GM23338 (cell line): ENCODE measurements around the gene ARHGEF39. TPM values are rescaled to one million over a fixed set of nuclear protein-coding genes. Genes with fewer than 3 reads are reported as not detected.

Experiments used
- STAT1 ChIP-seq: IDR thresholded peaks from one replicate; pipeline ENCODE4 v1.6.1; 2016; ENCODE audit warnings: antibody characterized with exemption; ENCODE audit not compliant: unreplicated experiment
- ZNF114 ChIP-seq: fragments of 250-450 bp; sonication (Bioruptor Pico); IDR thresholded peaks from 2 replicates; pipeline ENCODE4 v1.5.0; 2020; ENCODE audit warnings: mild to moderate bottlenecking, moderate library complexity
- microRNA-seq: library from miRNA; unstranded; fragments of <30 nt; microRNA quantifications from one replicate; pipeline ENCODE4, GENCODE V29; 2017
- polyA plus RNA-seq: library from polyadenylated mRNA; unstranded; fragments of >200 nt; fragmentation: Nextera tagmentation; extraction: Ambion mirVana; gene quantifications from 2 replicates; pipeline ENCODE4 v1.2.1, GENCODE V29; 2016
- small RNA-seq: library from RNA; depleted of rRNA; stranded (forward); fragments of <200 nt; gene quantifications from one replicate; pipeline ENCODE3, GENCODE V24; 2014; ENCODE audit warnings: low replicate concordance
- total RNA-seq: library from RNA; depleted of rRNA; stranded (reverse); fragments of >200 nt; shearing (Covaris generic); gene quantifications from 2 replicates; pipeline ENCODE4 v1.2.3, GENCODE V29; 2014; rRNA removed
- TF ChIP-seq, protein P1 (sequence below): fragments of 250-450 bp; sonication (Bioruptor Pico); IDR thresholded peaks from 2 replicates; pipeline ENCODE4 v1.5.0; 2020; ENCODE audit warnings: mild to moderate bottlenecking, moderate library complexity

Gene ARHGEF39
- total and polyA plus RNA-seq, 2 experiments from 2014 or later, result 16.8 to 31.0 TPM

DNA sequence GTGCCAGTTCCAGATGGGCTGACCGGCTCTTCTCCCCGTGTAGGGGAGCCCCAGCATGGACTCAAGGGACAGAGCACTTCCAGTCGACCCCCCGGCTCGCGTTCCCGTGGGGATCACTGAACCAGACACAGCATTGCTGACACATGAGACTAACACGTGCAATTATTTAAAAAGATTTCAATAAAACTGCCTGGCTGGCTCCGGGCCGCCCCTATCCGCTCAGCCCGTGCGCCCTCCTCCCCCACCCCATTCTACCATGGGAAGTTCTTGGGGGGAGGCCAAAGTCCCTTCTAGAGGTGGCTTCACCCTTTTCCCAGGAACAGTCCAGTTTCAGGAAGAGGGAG lies 55.2 kb downstream of the ARHGEF39 start (continued):
- TF ChIP-seq, protein P1, sequence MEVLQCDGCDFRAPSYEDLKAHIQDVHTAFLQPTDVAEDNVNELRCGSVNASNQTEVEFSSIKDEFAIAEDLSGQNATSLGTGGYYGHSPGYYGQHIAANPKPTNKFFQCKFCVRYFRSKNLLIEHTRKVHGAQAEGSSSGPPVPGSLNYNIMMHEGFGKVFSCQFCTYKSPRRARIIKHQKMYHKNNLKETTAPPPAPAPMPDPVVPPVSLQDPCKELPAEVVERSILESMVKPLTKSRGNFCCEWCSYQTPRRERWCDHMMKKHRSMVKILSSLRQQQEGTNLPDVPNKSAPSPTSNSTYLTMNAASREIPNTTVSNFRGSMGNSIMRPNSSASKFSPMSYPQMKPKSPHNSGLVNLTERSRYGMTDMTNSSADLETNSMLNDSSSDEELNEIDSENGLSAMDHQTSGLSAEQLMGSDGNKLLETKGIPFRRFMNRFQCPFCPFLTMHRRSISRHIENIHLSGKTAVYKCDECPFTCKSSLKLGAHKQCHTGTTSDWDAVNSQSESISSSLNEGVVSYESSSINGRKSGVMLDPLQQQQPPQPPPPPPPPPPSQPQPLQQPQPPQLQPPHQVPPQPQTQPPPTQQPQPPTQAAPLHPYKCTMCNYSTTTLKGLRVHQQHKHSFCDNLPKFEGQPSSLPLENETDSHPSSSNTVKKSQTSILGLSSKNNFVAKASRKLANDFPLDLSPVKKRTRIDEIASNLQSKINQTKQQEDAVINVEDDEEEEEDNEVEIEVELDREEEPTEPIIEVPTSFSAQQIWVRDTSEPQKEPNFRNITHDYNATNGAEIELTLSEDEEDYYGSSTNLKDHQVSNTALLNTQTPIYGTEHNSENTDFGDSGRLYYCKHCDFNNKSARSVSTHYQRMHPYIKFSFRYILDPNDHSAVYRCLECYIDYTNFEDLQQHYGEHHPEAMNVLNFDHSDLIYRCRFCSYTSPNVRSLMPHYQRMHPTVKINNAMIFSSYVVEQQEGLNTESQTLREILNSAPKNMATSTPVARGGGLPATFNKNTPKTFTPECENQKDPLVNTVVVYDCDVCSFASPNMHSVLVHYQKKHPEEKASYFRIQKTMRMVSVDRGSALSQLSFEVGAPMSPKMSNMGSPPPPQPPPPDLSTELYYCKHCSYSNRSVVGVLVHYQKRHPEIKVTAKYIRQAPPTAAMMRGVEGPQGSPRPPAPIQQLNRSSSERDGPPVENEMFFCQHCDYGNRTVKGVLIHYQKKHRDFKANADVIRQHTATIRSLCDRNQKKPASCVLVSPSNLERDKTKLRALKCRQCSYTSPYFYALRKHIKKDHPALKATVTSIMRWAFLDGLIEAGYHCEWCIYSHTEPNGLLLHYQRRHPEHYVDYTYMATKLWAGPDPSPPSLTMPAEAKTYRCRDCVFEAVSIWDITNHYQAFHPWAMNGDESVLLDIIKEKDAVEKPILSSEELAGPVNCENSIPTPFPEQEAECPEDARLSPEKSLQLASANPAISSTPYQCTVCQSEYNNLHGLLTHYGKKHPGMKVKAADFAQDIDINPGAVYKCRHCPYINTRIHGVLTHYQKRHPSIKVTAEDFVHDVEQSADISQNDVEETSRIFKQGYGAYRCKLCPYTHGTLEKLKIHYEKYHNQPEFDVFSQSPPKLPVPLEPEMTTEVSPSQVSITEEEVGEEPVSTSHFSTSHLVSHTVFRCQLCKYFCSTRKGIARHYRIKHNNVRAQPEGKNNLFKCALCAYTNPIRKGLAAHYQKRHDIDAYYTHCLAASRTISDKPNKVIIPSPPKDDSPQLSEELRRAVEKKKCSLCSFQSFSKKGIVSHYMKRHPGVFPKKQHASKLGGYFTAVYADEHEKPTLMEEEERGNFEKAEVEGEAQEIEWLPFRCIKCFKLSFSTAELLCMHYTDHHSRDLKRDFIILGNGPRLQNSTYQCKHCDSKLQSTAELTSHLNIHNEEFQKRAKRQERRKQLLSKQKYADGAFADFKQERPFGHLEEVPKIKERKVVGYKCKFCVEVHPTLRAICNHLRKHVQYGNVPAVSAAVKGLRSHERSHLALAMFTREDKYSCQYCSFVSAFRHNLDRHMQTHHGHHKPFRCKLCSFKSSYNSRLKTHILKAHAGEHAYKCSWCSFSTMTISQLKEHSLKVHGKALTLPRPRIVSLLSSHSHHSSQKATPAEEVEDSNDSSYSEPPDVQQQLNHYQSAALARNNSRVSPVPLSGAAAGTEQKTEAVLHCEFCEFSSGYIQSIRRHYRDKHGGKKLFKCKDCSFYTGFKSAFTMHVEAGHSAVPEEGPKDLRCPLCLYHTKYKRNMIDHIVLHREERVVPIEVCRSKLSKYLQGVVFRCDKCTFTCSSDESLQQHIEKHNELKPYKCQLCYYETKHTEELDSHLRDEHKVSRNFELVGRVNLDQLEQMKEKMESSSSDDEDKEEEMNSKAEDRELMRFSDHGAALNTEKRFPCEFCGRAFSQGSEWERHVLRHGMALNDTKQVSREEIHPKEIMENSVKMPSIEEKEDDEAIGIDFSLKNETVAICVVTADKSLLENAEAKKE (CRISPR knock-in tag), result no peak
- TF ChIP-seq ZNF114 (CRISPR knock-in tag) (no peak), STAT1 (no peak)

Small RNA genes within 50 kb of the gene (microRNA-seq; reads per million reads assigned to microRNA genes)
- not detected for gene MIR6852

Small RNA genes within 50 kb of the gene (small RNA-seq; reads per million reads assigned to genes)
- gene RMRP (not detected), gene RN7SL22P (not detected)

Other genes with a start within 250 kb of the ARHGEF39 start
- gene RUSC2, start 175.1 kb downstream of the ARHGEF39 start, total RNA-seq, result 5.6 and 8.2 TPM in 2 replicates
- gene RUSC2, start 175.1 kb downstream of the ARHGEF39 start, polyA plus RNA-seq, result 2.8 and 3.0 TPM in 2 replicates
- 8.2 and 10.7 TPM in 2 replicates for gene TESK1, start 59.9 kb downstream of the ARHGEF39 start, total RNA-seq
- gene TESK1, start 59.9 kb downstream of the ARHGEF39 start, polyA plus RNA-seq, result 6.8 and 7.3 TPM in 2 replicates
- gene CD72, start 46.8 kb downstream of the ARHGEF39 start, total RNA-seq, result 2.7 and 4.8 TPM in 2 replicates
- 4.6 and 4.7 TPM in 2 replicates for gene CD72, start 46.8 kb downstream of the ARHGEF39 start, polyA plus RNA-seq
- 14.7 and 16.4 TPM in 2 replicates for gene SIT1, start 14.3 kb downstream of the ARHGEF39 start, total RNA-seq
- gene SIT1, start 14.3 kb downstream of the ARHGEF39 start, polyA plus RNA-seq, result 13.2 TPM in 2 replicates
- 8,626 and 33,360 TPM in 2 replicates for gene RMRP, start 7.2 kb downstream of the ARHGEF39 start, total RNA-seq
- gene RMRP, start 7.2 kb downstream of the ARHGEF39 start, polyA plus RNA-seq, result 15.3 and 43.0 TPM in 2 replicates
- gene CCDC107, start 6.9 kb downstream of the ARHGEF39 start, total RNA-seq, result 2.4 and 6.9 TPM in 2 replicates
- 18.4 and 20.8 TPM in 2 replicates for gene CCDC107, start 6.9 kb downstream of the ARHGEF39 start, polyA plus RNA-seq
- gene CA9, start 8.7 kb upstream of the ARHGEF39 start, total RNA-seq, result not detected in 2 replicates
- 1.1 and 2.2 TPM in 2 replicates for gene CA9, start 8.7 kb upstream of the ARHGEF39 start, polyA plus RNA-seq
- 116 and 141 TPM in 2 replicates for gene TPM2, start 24.7 kb upstream of the ARHGEF39 start, total RNA-seq
- 488 and 540 TPM in 2 replicates for gene TPM2, start 24.7 kb upstream of the ARHGEF39 start, polyA plus RNA-seq
- 116 and 120 TPM in 2 replicates for gene TLN1, start 67.0 kb upstream of the ARHGEF39 start, total RNA-seq
- 21.5 and 26.0 TPM in 2 replicates for gene TLN1, start 67.0 kb upstream of the ARHGEF39 start, polyA plus RNA-seq
- 24.9 and 32.4 TPM in 2 replicates for gene CREB3, start 67.5 kb upstream of the ARHGEF39 start, total RNA-seq
- 19.2 and 20.3 TPM in 2 replicates for gene CREB3, start 67.5 kb upstream of the ARHGEF39 start, polyA plus RNA-seq
- gene GBA2, start 84.0 kb upstream of the ARHGEF39 start, total RNA-seq, result 80.1 and 80.2 TPM in 2 replicates
- gene GBA2, start 84.0 kb upstream of the ARHGEF39 start, polyA plus RNA-seq, result 32.1 and 32.8 TPM in 2 replicates
- 12.9 and 16.0 TPM in 2 replicates for gene RGP1, start 84.1 kb upstream of the ARHGEF39 start, total RNA-seq
- gene RGP1, start 84.1 kb upstream of the ARHGEF39 start, polyA plus RNA-seq, result 2.7 and 2.8 TPM in 2 replicates
- not detected in 2 replicates for gene MSMP, start 89.1 kb upstream of the ARHGEF39 start, total RNA-seq
- gene MSMP, start 89.1 kb upstream of the ARHGEF39 start, polyA plus RNA-seq, result 0.57 and 0.81 TPM in 2 replicates
- gene NPR2, start 126.4 kb upstream of the ARHGEF39 start, total RNA-seq, result 7.6 and 14.4 TPM in 2 replicates
- gene NPR2, start 126.4 kb upstream of the ARHGEF39 start, polyA plus RNA-seq, result 9.0 and 9.8 TPM in 2 replicates
- gene SPAG8, start 147.1 kb upstream of the ARHGEF39 start, total RNA-seq, result 0.45 TPM in 1 of 2 replicates, not detected in the other
- gene SPAG8, start 147.1 kb upstream of the ARHGEF39 start, polyA plus RNA-seq, result 0.17 and 0.45 TPM in 2 replicates
- gene HINT2, start 149.8 kb upstream of the ARHGEF39 start, total RNA-seq, result 20.9 and 23.8 TPM in 2 replicates
- gene HINT2, start 149.8 kb upstream of the ARHGEF39 start, polyA plus RNA-seq, result 69.9 and 74.5 TPM in 2 replicates
- gene FAM221B, start 163.5 kb upstream of the ARHGEF39 start, total RNA-seq, result not detected in 2 replicates
- gene FAM221B, start 163.5 kb upstream of the ARHGEF39 start, polyA plus RNA-seq, result 0.09 and 0.47 TPM in 2 replicates
- 5.5 and 7.5 TPM in 2 replicates for gene TMEM8B, start 164.0 kb upstream of the ARHGEF39 start, total RNA-seq
- gene TMEM8B, start 164.0 kb upstream of the ARHGEF39 start, polyA plus RNA-seq, result 3.6 and 4.2 TPM in 2 replicates
- not detected in 2 replicates for gene OR13J1, start 205.2 kb upstream of the ARHGEF39 start, total RNA-seq
- 0.15 TPM in 1 of 2 replicates, not detected in the other for gene OR13J1, start 205.2 kb upstream of the ARHGEF39 start, polyA plus RNA-seq
- not detected in 2 replicates for gene HRCT1, start 241.0 kb upstream of the ARHGEF39 start, total RNA-seq
- not detected in 2 replicates for gene HRCT1, start 241.0 kb upstream of the ARHGEF39 start, polyA plus RNA-seq
- gene SPAAR, start 244.3 kb upstream of the ARHGEF39 start, total RNA-seq, result not detected in 2 replicates
- gene SPAAR, start 244.3 kb upstream of the ARHGEF39 start, polyA plus RNA-seq, result 0.17 TPM in 1 of 2 replicates, not detected in the other